Measurements from ENCODE around the gene HDHD2. TPM values are rescaled to one million over a fixed set of nuclear protein-coding genes. Genes with fewer than 3 reads are reported as not detected.

The HDHD2 gene
- total RNA-seq, 1 donor from 2014 or later: 28.5 TPM

Other genes with a start within 250 kb of the HDHD2 start
- 17.8 TPM for gene PIAS2, start 233.0 kb downstream of the HDHD2 start, total RNA-seq
- gene KATNAL2, start 232.9 kb downstream of the HDHD2 start, total RNA-seq: 1.1 TPM
- gene ELOA2, start 114.9 kb downstream of the HDHD2 start, total RNA-seq: not detected
- gene IER3IP1, start 25.9 kb upstream of the HDHD2 start, total RNA-seq: 7.1 TPM
- gene SKOR2, start 101.2 kb upstream of the HDHD2 start, total RNA-seq: not detected